RCC 7860 (cell line): Measurements from ENCODE around the gene SOCS4.

Experiments
- DNase-seq: peaks from one replicate; pipeline ENCODE4 v3.0.0-alpha.2; 2015; ENCODE audit warnings: low spot score
- FAIRE-seq: peaks from 2 replicates; lab custom pipeline; 2012; peaks lifted over from hg19 to GRCh38; lab: Jason Lieb, UNC

SOCS4 gene

GRCh38 chr14:55084401-55085059 lies 57.5 kb downstream of the SOCS4 start:
- DNase-seq (no peak), FAIRE-seq (no peak)

- FAIRE-seq, result no peak
- DNase-seq, result no peak
These were observed 58.1 kb downstream of the SOCS4 start for GRCh38 chr14:55085060-55085660.

GRCh38 chr14:55086938-55087337 lies 59.9 kb downstream of the SOCS4 start:
- FAIRE-seq (no peak), DNase-seq (no peak)

- no peak for DNase-seq
- no peak for FAIRE-seq
These were observed 61.3 kb downstream of the SOCS4 start for GRCh38 chr14:55088356-55088755.

DNA sequence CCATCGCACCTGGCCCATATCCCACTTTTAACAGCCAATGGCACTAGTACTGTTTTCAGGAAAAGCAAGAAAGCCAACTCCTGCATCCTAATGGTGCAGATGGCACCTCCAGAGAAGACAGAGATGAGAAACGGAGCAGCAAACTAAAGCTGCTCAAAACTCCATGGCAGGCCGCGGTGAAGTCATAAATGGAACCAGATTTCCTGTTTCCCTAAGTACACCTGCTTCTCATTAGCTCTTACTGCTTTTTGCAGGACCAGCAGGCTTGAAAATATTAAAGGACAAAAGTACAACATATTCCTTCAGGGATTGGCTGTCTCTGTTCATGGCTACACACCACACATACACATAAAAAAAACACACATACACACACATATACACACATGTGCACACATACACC lies 65.3 kb downstream of the SOCS4 start:
- DNase-seq, result no peak
- FAIRE-seq, result no peak

- no peak for DNase-seq
These were observed 67.5 kb downstream of the SOCS4 start for GRCh38 chr14:55094292-55095157.

GRCh38 chr14:55097881-55098560 lies 71.0 kb downstream of the SOCS4 start:
- no peak for FAIRE-seq
- DNase-seq, result no peak

More at GRCh38 chr14:55094292-55095157, 67.5 kb downstream of the SOCS4 start:
- no peak for FAIRE-seq

- FAIRE-seq, result no peak
- no peak for DNase-seq
These were observed 71.5 kb downstream of the SOCS4 start for GRCh38 chr14:55098561-55098898.
